Osteocyte (in vitro differentiated cells): Measurements from ENCODE around the gene SPP2. TPM values are rescaled to one million over a fixed set of nuclear protein-coding genes. Genes with fewer than 3 reads are reported as not detected.

Source experiments
- DNase-seq: peaks from one replicate; pipeline ENCODE4 v3.0.0; 2021; ENCODE audit warnings: mixed read lengths; ENCODE audit not compliant: unreplicated experiment; ENCODE audit errors: extremely low spot score
- H3K27ac Mint-ChIP-seq: one replicate; pipeline ENCODE4 v1.8.0; 2021; ENCODE audit warnings: mild to moderate bottlenecking, mixed read lengths; ENCODE audit not compliant: unreplicated experiment
- H3K27me3 Mint-ChIP-seq: one replicate; pipeline ENCODE4 v1.8.0; 2021; ENCODE audit warnings: mixed read lengths; ENCODE audit not compliant: unreplicated experiment
- H3K36me3 Mint-ChIP-seq: one replicate; pipeline ENCODE4 v1.8.0; 2021; ENCODE audit warnings: mixed read lengths; ENCODE audit not compliant: unreplicated experiment
- H3K4me1 Mint-ChIP-seq: one replicate; pipeline ENCODE4 v1.8.0; 2021; ENCODE audit warnings: mixed read lengths; ENCODE audit not compliant: unreplicated experiment
- H3K4me3 Mint-ChIP-seq: one replicate; pipeline ENCODE4 v1.8.0; 2021; ENCODE audit warnings: mild to moderate bottlenecking, moderate library complexity, mixed read lengths; ENCODE audit not compliant: unreplicated experiment
- H3K9me3 Mint-ChIP-seq: one replicate; pipeline ENCODE4 v1.8.0; 2021; ENCODE audit warnings: mixed read lengths; ENCODE audit not compliant: unreplicated experiment
- CTCF ChIP-seq: fragments of 200-600 bp; sonication (generic); IDR thresholded peaks from 2 replicates; pipeline ENCODE4 v1.5.0; 2021; ENCODE audit warnings: antibody characterized with exemption, mild to moderate bottlenecking, moderate library complexity
- total RNA-seq: library from RNA; stranded (reverse); gene quantifications from 2 replicates; pipeline ENCODE4 v1.2.1, GENCODE V29; 2021

SPP2 gene
- total RNA-seq, 1 donor from 2014 or later, result not detected

GRCh38 chr2:234005126-234005525, 45.4 kb upstream of the SPP2 start:
- Mint-ChIP-seq H3K36me3 (no peaks in the 10 kb centered on the region), H3K27me3 (peaks cover 9% of the 10 kb centered on the region), H3K27ac (no peak overlapping the region), H3K9me3 (no peaks in the 10 kb centered on the region), H3K4me3 (no peak overlapping the region), H3K4me1 (peaks cover 18% of the 10 kb centered on the region)
- TF ChIP-seq CTCF, result no peak
- DNase-seq, result no peak

GRCh38 chr2:234006501-234006900, 44.0 kb upstream of the SPP2 start:
- no peak overlapping the region for H3K27ac Mint-ChIP-seq
- no peak overlapping the region for H3K4me3 Mint-ChIP-seq
- peaks cover 9% of the 10 kb centered on the region for H3K27me3 Mint-ChIP-seq
- no peak for TF ChIP-seq CTCF
- no peaks in the 10 kb centered on the region for H3K36me3 Mint-ChIP-seq
- H3K4me1 Mint-ChIP-seq, result peaks cover 18% of the 10 kb centered on the region
- H3K9me3 Mint-ChIP-seq, result no peaks in the 10 kb centered on the region
- DNase-seq, result no peak

- Mint-ChIP-seq H3K4me3 (no peak overlapping the region), H3K27ac (no peak overlapping the region), H3K36me3 (no peaks in the 10 kb centered on the region), H3K27me3 (peaks cover 38% of the 10 kb centered on the region), H3K9me3 (no peaks in the 10 kb centered on the region), H3K4me1 (no peaks in the 10 kb centered on the region)
- TF ChIP-seq CTCF, result no peak
- no peak for DNase-seq
Observed at GRCh38 chr2:234014427-234014826, 36.1 kb upstream of the SPP2 start.

GRCh38 chr2:234015861-234016260, 34.6 kb upstream of the SPP2 start:
- TF ChIP-seq CTCF, result no peak
- H3K9me3 Mint-ChIP-seq, result no peaks in the 10 kb centered on the region
- no peaks in the 10 kb centered on the region for H3K36me3 Mint-ChIP-seq

GRCh38 chr2:234019896-234020295, 30.6 kb upstream of the SPP2 start:
- no peaks in the 10 kb centered on the region for H3K36me3 Mint-ChIP-seq
- H3K4me1 Mint-ChIP-seq, result no peaks in the 10 kb centered on the region
- peaks cover 51% of the 10 kb centered on the region for H3K27me3 Mint-ChIP-seq
- H3K27ac Mint-ChIP-seq, result no peak overlapping the region
- H3K4me3 Mint-ChIP-seq, result no peak overlapping the region
- no peak for DNase-seq
- no peaks in the 10 kb centered on the region for H3K9me3 Mint-ChIP-seq
- no peak for TF ChIP-seq CTCF

More at GRCh38 chr2:234015861-234016260, 34.6 kb upstream of the SPP2 start:
- Mint-ChIP-seq H3K4me3 (no peak overlapping the region), H3K27me3 (peaks cover 48% of the 10 kb centered on the region), H3K27ac (no peak overlapping the region), H3K4me1 (no peaks in the 10 kb centered on the region)
- no peak for DNase-seq
